GM12878 (cell line): ENCODE results near the gene METTL9. TPM values are rescaled to one million over a fixed set of nuclear protein-coding genes. Genes with fewer than 3 reads are reported as not detected.

Experiments used
- ATAC-seq: fragments of 200-7000 bp; cut with Tn5 transposase; 3 replicates; pipeline ENCODE4 v1.9.1; 2020; ENCODE audit warnings: mild to moderate bottlenecking, moderate library complexity
- BruUV-seq: library from RNA; stranded (reverse); fragments of 400-500 nt; replicated peaks from 2 replicates; lab custom pipeline; 2021; lab: Mats Ljungman, UMichigan
- CTCF ChIA-PET: fragments of 300-600 bp; sonication (Branson Sonifier 250); formaldehyde crosslinking; extraction: SDS; loops from one replicate; lab custom pipeline; 2021; ENCODE audit warnings: inconsistent platforms; lab: Yijun Ruan, JAX
- POLR2A ChIA-PET: fragments of 350-600 bp; formaldehyde crosslinking; extraction: SDS; loops from one replicate; lab custom pipeline; 2021; ENCODE audit warnings: inconsistent platforms; lab: Charles Lee
- RAD21 ChIA-PET: fragments of 300-600 bp; sonication (Branson Sonifier 250); formaldehyde crosslinking; loops from one replicate; lab custom pipeline; 2023; ENCODE audit warnings: antibody characterized with exemption; ENCODE audit not compliant: unreplicated experiment; lab: Charles Lee
- SMC1A ChIA-PET: fragments of 300-600 bp; sonication (Branson Sonifier 250); formaldehyde crosslinking; loops from one replicate; lab custom pipeline; 2023; ENCODE audit not compliant: unreplicated experiment, uncharacterized antibody; lab: Charles Lee
- DNase-seq: peaks from one replicate; pipeline ENCODE4 v3.0.0-alpha.2; 2011; ENCODE audit warnings: low read depth, low spot score
- FAIRE-seq: peaks from 3 replicates; lab custom pipeline; 2011; peaks lifted over from hg19 to GRCh38; lab: Jason Lieb, UNC
- H2AFZ ChIP-seq: 2 replicates; pipeline ENCODE4 v1.6.0; 2011; ENCODE audit warnings: low read depth, low read length, control low read depth; ENCODE audit not compliant: control insufficient read depth
- H3K27ac ChIP-seq: 2 replicates; pipeline ENCODE4 v1.5.1; 2011; ENCODE audit warnings: control low read depth; ENCODE audit not compliant: control insufficient read depth, insufficient read depth
- H3K27me3 ChIP-seq, 2 experiments: replicated peaks in 1 of 2; 2 replicates each; pipeline versions ENCODE4 v1.6.0 to v1.6.1; 2011; ENCODE audit warnings: low read length in 1 of 2; ENCODE audit not compliant: control insufficient read depth in 2 of 2, insufficient read depth in 2 of 2
- H3K36me3 ChIP-seq, 2 experiments: 2 replicates each; pipeline ENCODE4 v1.5.1; 2011; ENCODE audit warnings: low read length in 1 of 2; ENCODE audit not compliant: control insufficient read depth in 2 of 2, insufficient read depth in 2 of 2
- H3K4me1 ChIP-seq: 2 replicates; pipeline ENCODE4 v1.6.1; 2011; ENCODE audit warnings: mild to moderate bottlenecking, low read length, moderate library complexity, mixed read lengths; ENCODE audit not compliant: control insufficient read depth, insufficient read depth
- H3K4me2 ChIP-seq: 2 replicates; pipeline ENCODE4 v1.6.0; 2011; ENCODE audit warnings: control low read depth; ENCODE audit not compliant: control insufficient read depth, insufficient read depth
- H3K4me3 ChIP-seq: fragments of 200-600 bp; sonication (generic); 2 replicates; pipeline ENCODE4 v1.5.1; 2016
- H3K79me2 ChIP-seq: 2 replicates; pipeline ENCODE4 v1.6.0; 2011; ENCODE audit warnings: low read length; ENCODE audit not compliant: control insufficient read depth, insufficient read depth
- H3K9ac ChIP-seq: 2 replicates; pipeline ENCODE4 v1.8.0; 2011; ENCODE audit warnings: low read length, control low read depth, mixed read lengths; ENCODE audit not compliant: control insufficient read depth, insufficient read depth
- H3K9me3 ChIP-seq: replicated peaks from 3 replicates; pipeline ENCODE4 v1.5.1; 2011; ENCODE audit warnings: mild to moderate bottlenecking, low read length; ENCODE audit not compliant: control insufficient read depth, insufficient read depth
- H4K20me1 ChIP-seq: 2 replicates; pipeline ENCODE4 v1.6.0; 2011; ENCODE audit not compliant: control insufficient read depth, insufficient read depth
- CHD2 ChIP-seq: IDR thresholded peaks from 2 replicates; pipeline ENCODE4 v1.6.1; 2011; ENCODE audit warnings: low read depth, low read length, improper control_type of control experiment, borderline replicate concordance
- IKZF1 ChIP-seq: fragments of 450-650 bp; conservative IDR thresholded peaks from 2 replicates; pipeline ENCODE4 v1.6.1; 2017; ENCODE audit warnings: antibody characterized with exemption, mild to moderate bottlenecking
- MTA2 ChIP-seq: fragments of 450-650 bp; IDR thresholded peaks from 2 replicates; pipeline ENCODE4 v1.6.1; 2016; ENCODE audit warnings: low read depth, mild to moderate bottlenecking, moderate library complexity
- PAX8 ChIP-seq: fragments of 450-650 bp; IDR thresholded peaks from 2 replicates; pipeline ENCODE4 v1.6.1; 2017; ENCODE audit warnings: mild to moderate bottlenecking, moderate library complexity
- ZNF217 ChIP-seq: fragments of 450-650 bp; IDR thresholded peaks from 2 replicates; pipeline ENCODE4 v1.6.1; 2017; ENCODE audit warnings: antibody characterized with exemption, mild to moderate bottlenecking
- ZZZ3 ChIP-seq: IDR thresholded peaks from 2 replicates; pipeline ENCODE4 v1.6.1; 2011; ENCODE audit warnings: low read depth; ENCODE audit not compliant: control insufficient read depth, insufficient read length
- WGBS: methylation state at CpG from one replicate; pipeline ENCODE4 v1.1.6; 2016; ENCODE audit warnings: low lambda C conversion rate; ENCODE audit not compliant: insufficient replicate concordance, insufficient coverage; ENCODE audit errors: missing lambda C conversion rate; 5-methylcytosine and 5-hydroxymethylcytosine counted together
- in situ Hi-C: fragments of 300-500 bp; cut with MboI; formaldehyde crosslinking; loops from 9 replicates; pipeline ENCODE4 v1.14.3; 2018; ENCODE audit warnings: mixed read lengths
- intact Hi-C: fragments of 100-400 bp; cut with micrococcal nuclease; formaldehyde crosslinking; loops from one replicate; pipeline ENCODE4 v1.14.2; 2022; ENCODE audit not compliant: unreplicated experiment
- polyA plus RNA-seq, 11 experiments: library from polyadenylated mRNA; depleted of rRNA in 4 of 11; unstranded in 6 of 11; stranded (reverse) in 5 of 11; fragments of >200 nt; fragmentation: Nextera tagmentation in 4 of 11; fragmentation: Illumina TruSeq in 1 of 11; extraction: Ambion mirVana in 4 of 11; extraction: Trizol in 1 of 11; gene quantifications; 1 replicate in 1 of 11; 2 replicates in 10 of 11; pipeline versions ENCODE4 v1.2.1 to v1.2.3, GENCODE V29; 2011 to 2016; ENCODE audit warnings: inconsistent platforms in 2 of 11, missing spikeins in 2 of 11, low read depth in 1 of 11
- total RNA-seq, 4 experiments: library from RNA; depleted of rRNA in 3 of 4; stranded (reverse); fragments of >200 nt in 3 of 4; fragmentation: Illumina TruSeq in 1 of 4; extraction: Trizol in 1 of 4; gene quantifications; 2 replicates each; pipeline versions ENCODE4 v1.2.1 to v1.2.3, GENCODE V29; 2013 to 2021
- TF ChIP-seq, protein P1 (sequence below): fragments of 450-650 bp; IDR thresholded peaks from 2 replicates; pipeline ENCODE4 v1.6.1; 2017; ENCODE audit warnings: low read depth, mild to moderate bottlenecking, moderate library complexity
- TF ChIP-seq, protein P2 (sequence below), 3 experiments: IDR thresholded peaks in 2 of 3; conservative IDR thresholded peaks in 1 of 3; 2 replicates each; pipeline ENCODE4 v1.5.1; 2011; ENCODE audit warnings: low read depth in 3 of 3, low read length in 3 of 3, mild to moderate bottlenecking in 3 of 3, control low read depth in 2 of 3, moderate library complexity in 2 of 3, inconsistent platforms in 1 of 3, mixed read lengths in 1 of 3; ENCODE audit not compliant: control insufficient read depth in 2 of 3, insufficient read depth in 1 of 3; ENCODE audit errors: extremely low read depth in 1 of 3
- TF ChIP-seq, protein P3 (sequence below): fragments of 450-650 bp; IDR thresholded peaks from 2 replicates; pipeline ENCODE4 v1.6.1; 2017; ENCODE audit warnings: mild to moderate bottlenecking, moderate library complexity
- TF ChIP-seq, protein P4 (sequence below): IDR thresholded peaks from 2 replicates; pipeline ENCODE4 v1.6.1; 2011; ENCODE audit warnings: low read depth, low read length, improper control_type of control experiment, borderline replicate concordance

The METTL9 gene
- total and polyA plus RNA-seq, 10 of the 15 experiments (the other 5 are each of a cell fraction or from before 2014, with no cell fraction given): 19.4 to 119 (median 101) TPM

DNA sequence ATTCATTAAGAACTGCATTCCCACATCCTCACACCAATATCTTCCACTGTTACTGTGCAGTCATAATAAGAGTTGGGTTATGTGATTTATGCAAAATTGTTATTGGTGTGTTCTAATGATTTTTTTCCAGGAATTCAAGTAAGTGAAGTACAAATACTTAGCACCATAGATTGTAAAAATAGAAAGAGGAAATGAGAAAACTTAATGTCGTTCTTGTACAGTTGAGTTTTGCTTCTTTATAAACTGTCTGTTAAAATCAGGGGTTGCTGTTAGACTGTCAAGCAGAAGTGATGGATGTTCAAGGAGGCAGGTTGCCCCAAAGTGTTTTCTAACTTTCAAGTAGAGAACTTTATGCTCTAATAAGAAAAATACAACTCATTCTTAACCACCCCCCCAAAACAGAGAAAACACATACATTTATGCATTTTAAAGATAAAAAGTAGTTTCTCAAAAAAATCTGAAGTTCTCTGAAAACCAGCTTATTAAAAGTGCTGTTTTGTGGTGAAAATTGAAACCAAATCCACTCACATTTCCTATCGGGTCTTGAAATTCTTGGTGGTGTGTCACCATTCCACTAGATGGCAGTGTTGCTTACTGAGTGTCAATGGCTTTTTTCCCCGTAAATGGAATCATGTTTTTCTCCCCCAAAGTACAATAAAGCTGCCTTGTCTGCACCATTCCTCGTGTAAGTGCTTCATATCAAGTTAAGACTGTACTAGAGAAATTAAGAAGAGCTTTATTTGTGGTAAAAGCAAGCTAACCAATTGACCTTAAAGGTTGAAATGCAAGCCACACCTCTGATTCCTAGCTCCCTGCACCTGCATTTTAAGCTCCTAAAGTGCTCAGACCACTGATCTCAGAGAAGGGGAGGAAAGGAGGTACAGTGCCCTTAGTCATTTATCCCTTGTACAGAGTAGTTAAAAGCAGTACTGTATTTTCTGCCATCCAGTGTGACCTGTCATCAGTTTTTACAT, 57.7 kb downstream of the METTL9 start:
- Histone ChIP-seq H3K27me3 (no peaks in the 10 kb centered on the region), H3K79me2 (no peaks in the 10 kb centered on the region), H3K4me1 (peaks cover 29% of the 10 kb centered on the region), H3K9ac (no peak overlapping the region), H3K27ac (peak overlapping the region; percentile 38), H3K9me3 (no peaks in the 10 kb centered on the region), H3K4me2 (peak overlapping the region; percentile 71), H2AFZ (no peak overlapping the region; the same call in 1 of the 2 replicates), H4K20me1 (no peaks in the 10 kb centered on the region), H3K4me3 (peak overlapping the region; percentile 9; the same call in 1 of the 2 replicates), H3K36me3 (peaks cover 0 to 3% of the 10 kb centered on the region in 2 experiments; a peak in 2 of 4 replicates)
- peak; percentile 32 for DNase-seq
- 0% methylated on average over 4 of the region's 4 CpGs for WGBS
- ChIA-PET SMC1A (interaction anchor here (0.7 to 5.2 kb wide), 26 partner anchors 8 to 503 kb away, joined by 3 to 142 read pairs (median 4); no protein-coding TSS in a partner anchor), CTCF (interaction anchor here (0.5 to 6.2 kb wide), 38 partner anchors 10 to 1416 kb away, joined by 3 to 176 read pairs (median 6); partner anchors contain the start of gene UQCRC2), POLR2A (interaction anchor here (1.0 to 1.3 kb wide), 3 partner anchors 8 to 51 kb away, joined by 3 to 5 read pairs (median 5); no protein-coding TSS in a partner anchor), RAD21 (interaction anchor here (0.6 to 2.7 kb wide), 22 partner anchors 9 to 531 kb away, joined by 3 to 79 read pairs (median 4); no protein-coding TSS in a partner anchor)
- BruUV-seq: no TSS peak
- peak; percentile 82 for FAIRE-seq
- intact Hi-C loops (loop anchor here (1.0 to 5.0 kb wide), 2 partner anchors 51 to 145 kb away; no protein-coding TSS in a partner anchor), in situ Hi-C loops (loop anchor here (10.0 kb wide), 1 partner anchor 48 kb away; no protein-coding TSS in a partner anchor)
- peak; percentile 84 for ATAC-seq
- TF ChIP-seq, protein P1, sequence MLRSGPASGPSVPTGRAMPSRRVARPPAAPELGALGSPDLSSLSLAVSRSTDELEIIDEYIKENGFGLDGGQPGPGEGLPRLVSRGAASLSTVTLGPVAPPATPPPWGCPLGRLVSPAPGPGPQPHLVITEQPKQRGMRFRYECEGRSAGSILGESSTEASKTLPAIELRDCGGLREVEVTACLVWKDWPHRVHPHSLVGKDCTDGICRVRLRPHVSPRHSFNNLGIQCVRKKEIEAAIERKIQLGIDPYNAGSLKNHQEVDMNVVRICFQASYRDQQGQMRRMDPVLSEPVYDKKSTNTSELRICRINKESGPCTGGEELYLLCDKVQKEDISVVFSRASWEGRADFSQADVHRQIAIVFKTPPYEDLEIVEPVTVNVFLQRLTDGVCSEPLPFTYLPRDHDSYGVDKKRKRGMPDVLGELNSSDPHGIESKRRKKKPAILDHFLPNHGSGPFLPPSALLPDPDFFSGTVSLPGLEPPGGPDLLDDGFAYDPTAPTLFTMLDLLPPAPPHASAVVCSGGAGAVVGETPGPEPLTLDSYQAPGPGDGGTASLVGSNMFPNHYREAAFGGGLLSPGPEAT: peak; percentile 60; the same call in 1 of the 2 replicates
- TF ChIP-seq, protein P2, sequence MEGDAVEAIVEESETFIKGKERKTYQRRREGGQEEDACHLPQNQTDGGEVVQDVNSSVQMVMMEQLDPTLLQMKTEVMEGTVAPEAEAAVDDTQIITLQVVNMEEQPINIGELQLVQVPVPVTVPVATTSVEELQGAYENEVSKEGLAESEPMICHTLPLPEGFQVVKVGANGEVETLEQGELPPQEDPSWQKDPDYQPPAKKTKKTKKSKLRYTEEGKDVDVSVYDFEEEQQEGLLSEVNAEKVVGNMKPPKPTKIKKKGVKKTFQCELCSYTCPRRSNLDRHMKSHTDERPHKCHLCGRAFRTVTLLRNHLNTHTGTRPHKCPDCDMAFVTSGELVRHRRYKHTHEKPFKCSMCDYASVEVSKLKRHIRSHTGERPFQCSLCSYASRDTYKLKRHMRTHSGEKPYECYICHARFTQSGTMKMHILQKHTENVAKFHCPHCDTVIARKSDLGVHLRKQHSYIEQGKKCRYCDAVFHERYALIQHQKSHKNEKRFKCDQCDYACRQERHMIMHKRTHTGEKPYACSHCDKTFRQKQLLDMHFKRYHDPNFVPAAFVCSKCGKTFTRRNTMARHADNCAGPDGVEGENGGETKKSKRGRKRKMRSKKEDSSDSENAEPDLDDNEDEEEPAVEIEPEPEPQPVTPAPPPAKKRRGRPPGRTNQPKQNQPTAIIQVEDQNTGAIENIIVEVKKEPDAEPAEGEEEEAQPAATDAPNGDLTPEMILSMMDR (IDR thresholded peaks at IDR 0.05 in 2 of 3, conservative IDR thresholded peaks at IDR 0.05 in 1 of 3; ENCODE audit: control insufficient read depth in 2 of 3, extremely low read depth in 1 of 3, insufficient read depth in 1 of 3, low read depth in 3 of 3, low read length in 3 of 3): peak; percentile 67 to 81 (median 79)
- TF ChIP-seq, protein P3, sequence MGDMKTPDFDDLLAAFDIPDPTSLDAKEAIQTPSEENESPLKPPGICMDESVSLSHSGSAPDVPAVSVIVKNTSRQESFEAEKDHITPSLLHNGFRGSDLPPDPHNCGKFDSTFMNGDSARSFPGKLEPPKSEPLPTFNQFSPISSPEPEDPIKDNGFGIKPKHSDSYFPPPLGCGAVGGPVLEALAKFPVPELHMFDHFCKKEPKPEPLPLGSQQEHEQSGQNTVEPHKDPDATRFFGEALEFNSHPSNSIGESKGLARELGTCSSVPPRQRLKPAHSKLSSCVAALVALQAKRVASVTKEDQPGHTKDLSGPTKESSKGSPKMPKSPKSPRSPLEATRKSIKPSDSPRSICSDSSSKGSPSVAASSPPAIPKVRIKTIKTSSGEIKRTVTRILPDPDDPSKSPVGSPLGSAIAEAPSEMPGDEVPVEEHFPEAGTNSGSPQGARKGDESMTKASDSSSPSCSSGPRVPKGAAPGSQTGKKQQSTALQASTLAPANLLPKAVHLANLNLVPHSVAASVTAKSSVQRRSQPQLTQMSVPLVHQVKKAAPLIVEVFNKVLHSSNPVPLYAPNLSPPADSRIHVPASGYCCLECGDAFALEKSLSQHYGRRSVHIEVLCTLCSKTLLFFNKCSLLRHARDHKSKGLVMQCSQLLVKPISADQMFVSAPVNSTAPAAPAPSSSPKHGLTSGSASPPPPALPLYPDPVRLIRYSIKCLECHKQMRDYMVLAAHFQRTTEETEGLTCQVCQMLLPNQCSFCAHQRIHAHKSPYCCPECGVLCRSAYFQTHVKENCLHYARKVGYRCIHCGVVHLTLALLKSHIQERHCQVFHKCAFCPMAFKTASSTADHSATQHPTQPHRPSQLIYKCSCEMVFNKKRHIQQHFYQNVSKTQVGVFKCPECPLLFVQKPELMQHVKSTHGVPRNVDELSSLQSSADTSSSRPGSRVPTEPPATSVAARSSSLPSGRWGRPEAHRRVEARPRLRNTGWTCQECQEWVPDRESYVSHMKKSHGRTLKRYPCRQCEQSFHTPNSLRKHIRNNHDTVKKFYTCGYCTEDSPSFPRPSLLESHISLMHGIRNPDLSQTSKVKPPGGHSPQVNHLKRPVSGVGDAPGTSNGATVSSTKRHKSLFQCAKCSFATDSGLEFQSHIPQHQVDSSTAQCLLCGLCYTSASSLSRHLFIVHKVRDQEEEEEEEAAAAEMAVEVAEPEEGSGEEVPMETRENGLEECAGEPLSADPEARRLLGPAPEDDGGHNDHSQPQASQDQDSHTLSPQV: no peak
- no peak for TF ChIP-seq PAX8
- TF ChIP-seq MTA2: peak; percentile 76
- no peak for TF ChIP-seq CHD2
- TF ChIP-seq ZNF217: peak; percentile 66; the same call in 1 of the 2 replicates
- TF ChIP-seq ZZZ3: no peak
- TF ChIP-seq, protein P4, sequence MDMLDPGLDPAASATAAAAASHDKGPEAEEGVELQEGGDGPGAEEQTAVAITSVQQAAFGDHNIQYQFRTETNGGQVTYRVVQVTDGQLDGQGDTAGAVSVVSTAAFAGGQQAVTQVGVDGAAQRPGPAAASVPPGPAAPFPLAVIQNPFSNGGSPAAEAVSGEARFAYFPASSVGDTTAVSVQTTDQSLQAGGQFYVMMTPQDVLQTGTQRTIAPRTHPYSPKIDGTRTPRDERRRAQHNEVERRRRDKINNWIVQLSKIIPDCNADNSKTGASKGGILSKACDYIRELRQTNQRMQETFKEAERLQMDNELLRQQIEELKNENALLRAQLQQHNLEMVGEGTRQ: no peak
- peak; percentile 80 for TF ChIP-seq IKZF1
